HG02970 (cell line): ENCODE data around the gene MPDU1.
"Not testable (repeated sequence)": the region's sequence is repeated elsewhere in the genome, so short reads cannot be mapped to it uniquely, and the experiment has no call there.

Source experiments
- ATAC-seq: cut with Tn5 transposase; IDR thresholded peaks from one replicate; pipeline ENCODE4 v1.9.1; 2021; ENCODE audit warnings: mild to moderate bottlenecking, moderate library complexity, moderate number of reproducible peaks; ENCODE audit not compliant: unreplicated experiment, low FRiP score

Gene MPDU1

GRCh38 chr17:7613769-7614424 is 30.2 kb downstream of the MPDU1 start:
- ATAC-seq: no peak

- peak; percentile 92 for ATAC-seq
These were observed 31.0 kb downstream of the MPDU1 start, which contains the start of gene FXR2 for GRCh38 chr17:7614425-7615264. TSS of gene FXR2 (minus strand) at chr17:7614897. CDS start at chr17:7614532, 365 bp downstream.

- no peak for ATAC-seq
These were observed 31.7 kb downstream of the MPDU1 start for GRCh38 chr17:7615265-7615747.

- ATAC-seq: no peak
These were observed 35.0 kb downstream of the MPDU1 start for GRCh38 chr17:7618608-7619007.

DNA sequence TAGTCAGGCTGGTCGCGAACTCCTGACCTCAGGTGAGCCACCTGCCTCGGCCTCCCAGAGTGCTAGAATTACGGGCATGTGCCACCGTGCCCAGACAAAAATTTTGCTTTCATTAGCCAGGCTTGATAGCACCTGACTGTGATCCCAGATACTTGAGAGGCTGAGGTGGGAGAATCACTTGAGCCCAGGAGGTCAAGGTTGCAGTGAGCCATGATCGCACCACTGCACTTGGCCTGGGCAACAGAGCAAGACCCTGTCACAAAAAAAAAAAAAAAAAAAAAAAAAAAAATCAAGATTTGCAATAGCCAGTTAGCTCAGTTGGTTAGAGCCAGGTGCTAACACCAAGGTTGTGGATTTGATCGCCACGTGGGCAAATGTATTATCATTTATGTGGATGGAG is 37.2 kb downstream of the MPDU1 start:
- no peak for ATAC-seq

- ATAC-seq: no peak
These were observed 40.0 kb downstream of the MPDU1 start for GRCh38 chr17:7623661-7624060.

- ATAC-seq: not testable (repeated sequence)
These were observed 42.1 kb downstream of the MPDU1 start for GRCh38 chr17:7625749-7626148.

- ATAC-seq: no peak
These were observed 42.7 kb downstream of the MPDU1 start for GRCh38 chr17:7626307-7626706.

DNA sequence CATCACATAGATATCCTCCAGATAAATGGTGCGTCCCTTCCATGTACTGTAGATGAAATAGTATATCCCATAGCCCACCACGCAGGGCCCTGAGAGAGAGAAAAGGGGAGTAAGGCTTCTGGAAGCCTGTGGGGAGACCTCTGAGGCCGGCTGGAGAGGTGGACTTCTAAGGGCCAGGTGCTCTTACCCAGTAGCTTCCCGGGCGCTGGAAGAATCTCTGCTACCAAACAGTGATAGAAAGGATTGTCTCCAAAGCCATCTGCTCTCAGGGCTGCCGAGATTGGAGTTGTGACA is 43.3 kb downstream of the MPDU1 start:
- no peak for ATAC-seq

- peak; percentile 67 for ATAC-seq
These were observed 43.8 kb downstream of the MPDU1 start, which contains the start of gene SAT2 for GRCh38 chr17:7627250-7628121. TSS of gene SAT2 (minus strand) at chr17:7627821. CDS start at chr17:7627635, 186 bp downstream.

GRCh38 chr17:7629939-7630571 is 46.4 kb downstream of the MPDU1 start, which contains the start of gene SHBG:
TSS of gene SHBG (plus strand) at chr17:7630135. CDS start at chr17:7630173, 38 bp downstream.
- no peak for ATAC-seq

DNA sequence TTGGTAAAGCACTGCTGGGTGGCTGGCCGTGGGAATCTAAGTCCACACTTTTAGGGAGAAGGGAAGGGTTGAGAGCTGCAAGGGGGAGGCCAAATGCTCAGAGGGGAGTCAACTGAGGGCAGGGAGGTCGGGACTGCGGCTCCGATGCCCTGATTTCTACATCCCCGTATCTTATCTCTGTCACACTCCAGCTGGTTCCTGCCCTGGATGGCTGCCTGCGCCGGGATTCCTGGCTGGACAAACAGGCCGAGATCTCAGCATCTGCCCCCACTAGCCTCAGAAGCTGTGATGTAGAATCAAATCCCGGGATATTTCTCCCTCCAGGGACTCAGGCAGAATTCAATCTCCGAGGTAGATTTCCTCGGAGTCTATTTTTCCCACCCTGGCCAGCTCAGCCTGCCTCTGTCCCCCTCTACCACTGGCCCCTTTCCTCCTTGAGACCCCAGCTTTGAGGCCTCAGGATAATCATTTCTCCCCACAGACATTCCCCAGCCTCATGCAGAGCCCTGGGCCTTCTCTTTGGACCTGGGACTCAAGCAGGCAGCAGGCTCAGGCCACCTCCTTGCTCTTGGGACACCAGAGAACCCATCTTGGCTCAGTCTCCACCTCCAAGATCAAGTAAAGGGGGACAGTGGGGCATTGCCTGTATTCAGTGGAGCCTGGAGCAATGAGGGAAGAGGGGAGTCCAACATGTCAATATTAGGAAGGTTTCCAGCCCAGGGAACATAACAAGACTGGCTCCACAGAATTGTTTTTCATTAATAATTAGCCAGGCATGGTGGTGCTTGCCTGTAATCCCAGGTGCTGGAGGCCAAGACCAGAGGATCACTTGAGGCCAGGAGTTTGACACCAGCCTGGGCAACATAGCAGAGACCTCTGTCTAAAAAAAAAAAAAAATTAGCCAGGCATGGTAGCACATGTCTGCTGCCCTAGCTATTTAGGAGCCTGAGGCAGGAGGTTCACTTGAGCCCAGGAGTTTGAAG is 48.0 kb downstream of the MPDU1 start:
- ATAC-seq: no peak

GRCh38 chr17:7632492-7632894 is 48.8 kb downstream of the MPDU1 start:
- ATAC-seq: no peak

DNA sequence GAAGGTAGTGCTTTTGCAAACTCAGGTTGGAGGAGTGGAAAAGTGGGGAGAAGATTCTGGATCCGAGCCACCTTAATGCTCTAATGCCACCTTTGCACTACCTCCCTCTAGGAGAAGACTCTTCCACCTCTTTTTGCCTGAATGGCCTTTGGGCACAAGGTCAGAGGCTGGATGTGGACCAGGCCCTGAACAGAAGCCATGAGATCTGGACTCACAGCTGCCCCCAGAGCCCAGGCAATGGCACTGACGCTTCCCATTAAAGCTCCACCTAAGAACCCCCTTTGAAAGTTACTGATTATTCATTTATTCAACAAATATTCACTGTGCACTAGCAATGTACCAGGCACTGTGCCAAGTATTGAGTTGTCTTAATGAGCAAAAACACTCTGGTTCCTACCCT is 49.4 kb downstream of the MPDU1 start:
- ATAC-seq: no peak

DNA sequence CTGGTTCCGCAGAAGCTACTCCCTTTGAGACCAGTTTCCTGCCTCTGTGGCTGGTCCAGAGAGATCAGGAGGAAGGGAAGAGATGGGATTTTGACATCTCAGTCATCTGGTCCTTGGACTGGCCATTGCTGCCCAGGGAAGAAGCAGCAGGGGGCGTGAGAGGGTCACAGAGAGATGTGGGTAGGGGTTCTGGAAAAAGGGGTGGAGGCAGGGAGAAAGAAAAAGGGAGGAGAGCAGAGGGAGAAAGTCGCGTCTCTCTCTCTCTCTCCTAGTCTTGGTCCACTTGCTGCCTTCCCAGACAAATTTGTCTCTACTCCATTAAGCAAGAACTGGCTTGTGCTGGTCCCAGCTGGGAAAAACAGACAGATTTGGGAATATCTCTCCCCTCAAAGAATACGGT is 50.7 kb downstream of the MPDU1 start:
- ATAC-seq: no peak

- no peak for ATAC-seq
These were observed 52.5 kb downstream of the MPDU1 start for GRCh38 chr17:7636163-7636562.
